ENCODE data around the gene PSMD12.

PSMD12 gene

DNA sequence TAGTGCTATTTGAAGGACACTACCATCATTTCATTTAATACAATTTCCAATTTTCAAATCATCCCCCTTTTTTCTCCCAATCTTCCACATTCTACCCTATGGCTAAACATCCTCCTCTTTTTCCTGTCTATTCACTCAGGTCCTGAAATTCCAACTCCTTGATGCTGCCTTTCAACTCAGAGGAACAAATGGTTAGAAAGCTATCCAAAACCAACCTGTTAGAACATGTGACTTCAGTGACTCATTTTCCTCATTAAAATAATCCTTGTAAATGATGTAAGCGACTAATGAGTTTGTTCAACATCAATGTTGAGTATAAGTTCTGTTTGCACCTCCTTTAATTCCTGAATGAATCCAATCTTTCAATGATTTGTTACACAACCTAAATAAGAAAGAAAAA is 5.5 kb downstream of the PSMD12 start:
- no peaks in the 10 kb centered on the region for H3K27me3 ChIP-seq (replicated peaks; ENCODE audit: control insufficient read depth, insufficient read depth, low read length)
- peaks cover 8% of the 10 kb centered on the region for H3K36me3 ChIP-seq (ENCODE audit: control insufficient read depth, insufficient read depth, low read length)
- no peak for TF ChIP-seq CTCF (IDR thresholded peaks at IDR 0.05; ENCODE audit: insufficient read depth, low read length, poor library complexity, severe bottlenecking)
- H3K4me3 ChIP-seq (replicated peaks; ENCODE audit: low read depth, low read length): no peak overlapping the region
- no peak for DNase-seq (ENCODE audit: extremely low read depth, insufficient read length)

DNA sequence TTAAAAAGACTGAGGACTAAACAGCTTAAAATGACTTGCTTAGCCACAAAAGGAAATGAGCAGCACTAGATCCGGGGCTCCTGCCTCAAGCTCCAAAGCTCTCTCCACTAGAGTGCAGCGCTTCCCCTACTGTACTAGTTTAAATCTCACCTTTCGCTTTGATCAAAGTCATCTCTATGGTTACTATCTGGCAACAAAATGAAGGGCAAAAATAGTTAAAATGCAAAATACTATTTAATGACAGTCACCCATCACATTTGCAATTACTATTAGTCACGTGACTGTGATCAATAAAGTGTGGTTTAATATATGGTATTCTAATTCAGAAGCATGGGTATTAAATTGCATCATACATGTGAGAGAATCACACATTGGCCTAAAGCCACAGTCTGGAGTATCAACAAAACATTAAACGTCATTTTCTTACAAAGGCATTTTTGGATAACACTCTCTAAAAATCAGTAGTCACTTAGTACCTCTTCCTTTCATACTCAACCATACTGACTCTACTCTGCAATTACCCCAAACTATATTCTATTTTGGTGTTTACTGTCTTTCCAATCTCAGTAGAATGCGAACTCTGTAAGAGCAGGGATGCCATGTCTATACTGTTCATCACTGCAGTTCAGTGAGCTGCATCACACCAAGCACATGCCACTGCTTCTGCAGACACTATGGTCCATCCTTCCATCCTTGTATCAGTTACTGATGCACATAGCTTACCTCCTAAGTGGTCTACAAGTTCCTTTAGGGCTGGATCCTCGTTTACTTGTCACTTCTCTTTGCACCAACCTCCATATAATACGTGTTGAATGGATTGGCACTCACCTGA is 6.2 kb downstream of the PSMD12 start:
- no peaks in the 10 kb centered on the region for H3K27me3 ChIP-seq (replicated peaks; ENCODE audit: control insufficient read depth, insufficient read depth, low read length)
- DNase-seq (ENCODE audit: extremely low read depth, insufficient read length): no peak
- TF ChIP-seq CTCF (IDR thresholded peaks at IDR 0.05; ENCODE audit: insufficient read depth, low read length, poor library complexity, severe bottlenecking): peak; percentile 23
- H3K4me3 ChIP-seq (replicated peaks; ENCODE audit: low read depth, low read length): no peak overlapping the region
- peaks cover 9% of the 10 kb centered on the region for H3K36me3 ChIP-seq (ENCODE audit: control insufficient read depth, insufficient read depth, low read length)

DNA sequence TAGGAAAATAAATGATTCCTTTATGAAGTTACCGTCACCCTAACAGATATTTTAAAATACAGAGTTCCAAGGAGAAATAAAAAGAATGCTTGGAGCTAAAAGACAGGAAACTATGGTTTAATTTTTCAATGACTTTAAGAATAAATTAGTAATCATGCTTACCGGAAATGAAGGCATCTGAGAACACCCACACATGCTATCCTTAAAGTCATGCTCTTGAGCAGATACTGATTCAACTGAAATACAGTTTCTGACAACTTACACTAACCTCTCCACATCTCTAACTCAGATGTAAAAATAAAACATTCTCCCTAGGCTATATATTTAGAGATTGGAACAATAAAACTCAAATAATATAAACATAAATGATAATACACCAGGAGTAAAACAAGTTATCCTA is 7.8 kb downstream of the PSMD12 start:
- TF ChIP-seq CTCF (IDR thresholded peaks at IDR 0.05; ENCODE audit: insufficient read depth, low read length, poor library complexity, severe bottlenecking): no peak
- no peaks in the 10 kb centered on the region for H3K27me3 ChIP-seq (replicated peaks; ENCODE audit: control insufficient read depth, insufficient read depth, low read length)
- no peak overlapping the region for H3K4me3 ChIP-seq (replicated peaks; ENCODE audit: low read depth, low read length)
- peaks cover 10% of the 10 kb centered on the region for H3K36me3 ChIP-seq (ENCODE audit: control insufficient read depth, insufficient read depth, low read length)
- DNase-seq (ENCODE audit: extremely low read depth, insufficient read length): no peak

DNA sequence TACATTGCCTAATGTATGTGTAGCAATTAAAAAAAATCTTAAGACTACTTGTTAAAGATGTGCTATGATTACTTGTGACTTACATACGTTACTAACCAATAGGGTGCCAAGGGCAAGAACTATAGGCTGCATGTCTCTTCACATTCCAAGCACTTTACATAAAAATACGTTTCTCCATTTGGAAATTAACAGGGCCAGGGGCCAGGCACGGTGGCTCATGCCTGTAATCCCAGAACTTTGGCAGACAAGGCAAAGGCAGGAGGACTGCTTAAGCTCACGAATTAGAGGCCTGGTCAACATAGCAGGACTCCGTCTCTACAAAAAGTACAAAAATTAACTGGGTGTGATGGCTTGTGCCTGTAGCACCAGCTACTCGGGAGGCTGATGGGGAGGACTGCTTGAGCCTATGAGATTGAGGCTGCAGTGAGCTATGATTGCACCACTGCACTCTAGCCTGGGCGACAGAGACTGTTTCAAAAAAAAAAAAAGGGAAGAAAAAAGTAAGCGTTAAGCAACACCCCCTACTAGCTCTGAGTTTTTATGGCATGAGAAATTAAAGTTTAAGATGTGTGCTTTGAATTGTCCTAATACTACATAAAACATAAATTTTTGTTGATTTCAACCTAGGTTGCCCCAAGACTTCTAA is 12.3 kb downstream of the PSMD12 start:
- DNase-seq (ENCODE audit: extremely low read depth, insufficient read length): no peak
- H3K27me3 ChIP-seq (replicated peaks; ENCODE audit: control insufficient read depth, insufficient read depth, low read length): no peaks in the 10 kb centered on the region
- no peak for TF ChIP-seq CTCF (IDR thresholded peaks at IDR 0.05; ENCODE audit: insufficient read depth, low read length, poor library complexity, severe bottlenecking)
- no peak overlapping the region for H3K4me3 ChIP-seq (replicated peaks; ENCODE audit: low read depth, low read length)
- H3K36me3 ChIP-seq (ENCODE audit: control insufficient read depth, insufficient read depth, low read length): peaks cover 11% of the 10 kb centered on the region

DNA sequence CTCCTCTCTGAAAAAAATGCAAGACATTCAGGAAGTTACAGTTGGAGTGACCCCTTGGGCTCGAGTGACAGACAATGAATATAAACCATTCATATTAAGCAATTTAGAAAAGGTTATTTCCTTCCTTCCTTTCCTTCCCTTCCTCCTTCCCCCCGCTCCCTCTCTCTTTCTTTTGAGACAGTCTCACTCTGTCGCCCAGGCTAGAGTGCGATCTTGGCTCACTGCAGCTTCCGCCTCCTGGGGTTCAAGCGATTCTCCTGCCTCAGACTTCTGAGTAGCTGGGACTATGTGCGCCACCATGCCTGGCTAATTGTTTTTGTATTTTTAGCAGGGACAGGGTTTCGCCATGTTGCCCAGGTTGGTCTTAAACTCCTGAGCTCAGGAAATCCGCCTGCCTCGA is 13.2 kb downstream of the PSMD12 start:
- Histone ChIP-seq H3K27me3 (replicated peaks; ENCODE audit: control insufficient read depth, insufficient read depth, low read length) (no peaks in the 10 kb centered on the region), H3K4me3 (replicated peaks; ENCODE audit: low read depth, low read length) (no peak overlapping the region), H3K36me3 (ENCODE audit: control insufficient read depth, insufficient read depth, low read length) (peaks cover 15% of the 10 kb centered on the region)
- DNase-seq (ENCODE audit: extremely low read depth, insufficient read length): no peak
- no peak for TF ChIP-seq CTCF (IDR thresholded peaks at IDR 0.05; ENCODE audit: insufficient read depth, low read length, poor library complexity, severe bottlenecking)
